ENCODE measurements around the gene GOLPH3L. TPM values are rescaled to one million over a fixed set of nuclear protein-coding genes. Genes with fewer than 3 reads are reported as not detected.
A peak's percentile ranks its signal among the peaks of the same experiment; 100 is the strongest.

GOLPH3L gene
- total and polyA plus RNA-seq, 2 donors (not counting 1 experiment from before 2014, with no cell fraction given): 7.4 to 25.3 TPM

- H3K9me3 ChIP-seq (ENCODE audit: control extremely low read depth in 1 of 3, control insufficient read depth in 2 of 3, insufficient read depth in 1 of 3, low read length in 2 of 3): no peaks in the 10 kb centered on the region
- H3K79me2 ChIP-seq (ENCODE audit: control insufficient read depth, insufficient read depth, low read length): peaks cover 53% of the 10 kb centered on the region
- DNase-seq (no peak), ATAC-seq (ENCODE audit: low read depth) (no peak)
- no peak for TF ChIP-seq EZH2 (IDR thresholded peaks at IDR 0.05; ENCODE audit: borderline replicate concordance, insufficient read depth, low read depth, low read length, poor library complexity, severe bottlenecking)
- TF ChIP-seq, protein P1, sequence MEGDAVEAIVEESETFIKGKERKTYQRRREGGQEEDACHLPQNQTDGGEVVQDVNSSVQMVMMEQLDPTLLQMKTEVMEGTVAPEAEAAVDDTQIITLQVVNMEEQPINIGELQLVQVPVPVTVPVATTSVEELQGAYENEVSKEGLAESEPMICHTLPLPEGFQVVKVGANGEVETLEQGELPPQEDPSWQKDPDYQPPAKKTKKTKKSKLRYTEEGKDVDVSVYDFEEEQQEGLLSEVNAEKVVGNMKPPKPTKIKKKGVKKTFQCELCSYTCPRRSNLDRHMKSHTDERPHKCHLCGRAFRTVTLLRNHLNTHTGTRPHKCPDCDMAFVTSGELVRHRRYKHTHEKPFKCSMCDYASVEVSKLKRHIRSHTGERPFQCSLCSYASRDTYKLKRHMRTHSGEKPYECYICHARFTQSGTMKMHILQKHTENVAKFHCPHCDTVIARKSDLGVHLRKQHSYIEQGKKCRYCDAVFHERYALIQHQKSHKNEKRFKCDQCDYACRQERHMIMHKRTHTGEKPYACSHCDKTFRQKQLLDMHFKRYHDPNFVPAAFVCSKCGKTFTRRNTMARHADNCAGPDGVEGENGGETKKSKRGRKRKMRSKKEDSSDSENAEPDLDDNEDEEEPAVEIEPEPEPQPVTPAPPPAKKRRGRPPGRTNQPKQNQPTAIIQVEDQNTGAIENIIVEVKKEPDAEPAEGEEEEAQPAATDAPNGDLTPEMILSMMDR (IDR thresholded peaks at IDR 0.05): no peak
- ChIA-PET POLR2A (interaction anchor here (0.7 to 3.3 kb wide), 3 partner anchors 43 to 63 kb away, joined by 3 to 11 read pairs (median 3); partner anchors contain the start of gene MCL1), CTCF (interaction anchor here (1.0 to 23.2 kb wide), 8 partner anchors 8 to 90 kb away, joined by 3 to 661 read pairs (median 6); partner anchors contain the start of gene MCL1)
- Mint-ChIP-seq H3K27me3 (no peaks in the 10 kb centered on the region), H3K4me3 (no peak overlapping the region), H3K9me3 (ENCODE audit: insufficient read depth) (no peaks in the 10 kb centered on the region), H3K27ac (peak overlapping the region; percentile 80), H3K4me1 (peaks cover 35% of the 10 kb centered on the region)
- no peaks in the 10 kb centered on the region for H3K27me3 ChIP-seq (replicated peaks in 1 of 4; ENCODE audit: control extremely low read depth in 1 of 4, control insufficient read depth in 3 of 4, insufficient read depth in 4 of 4, low read length in 3 of 4)
- no peak overlapping the region for H3K4me2 ChIP-seq (replicated peaks; ENCODE audit: low read depth, low read length, poor library complexity, severe bottlenecking)
- H3K4me1 ChIP-seq (ENCODE audit: control insufficient read depth in 2 of 2, insufficient read depth in 2 of 2, low read length in 2 of 2): peaks cover 24 to 31% of the 10 kb centered on the region in 2 donors
- H3K36me3 ChIP-seq (replicated peaks in 1 of 2; ENCODE audit: control extremely low read depth in 1 of 2, control insufficient read depth in 1 of 2, extremely low read depth in 1 of 2, insufficient read depth in 2 of 2, low read length in 1 of 2): peaks cover 7 to 83% of the 10 kb centered on the region in 2 experiments
- no peaks in the 10 kb centered on the region for H4K20me1 ChIP-seq (ENCODE audit: control insufficient read depth, insufficient read depth, low read length, poor library complexity, severe bottlenecking)
- 57% methylated on average over 1 of the region's 8 CpGs for WGBS (ENCODE audit: insufficient coverage)
- H3K4me3 ChIP-seq (ENCODE audit: control extremely low read depth in 1 of 5, extremely low read depth in 1 of 5, insufficient read depth in 1 of 5, low read depth in 2 of 5, low read length in 4 of 5): no peak overlapping the region
- intact Hi-C loops (cut with micrococcal nuclease): no loop called here
- H3K27ac ChIP-seq (ENCODE audit: low read length in 2 of 2): peak overlapping the region; percentile 31 to 74
- H2AFZ ChIP-seq (ENCODE audit: insufficient read depth, low read depth, low read length, poor library complexity, severe bottlenecking): no peak overlapping the region
- no peak overlapping the region for H3K9ac ChIP-seq (ENCODE audit: low read length)
These were observed 74.5 kb downstream of the GOLPH3L start for GRCh38 chr1:150622303-150622975.
